Measurements from ENCODE around the gene TAS2R13.

TAS2R13 gene

GRCh38 chr12:10909462-10909861 lies at the start of gene TAS2R13:
TAS2R13 (minus strand) TSS chr12:10909562; CDS start chr12:10909298, 264 bp downstream.
- no peak for DNase-seq

- DNase-seq, result no peak
These were observed 48.4 kb upstream of the TAS2R13 start for GRCh38 chr12:10957741-10958140.

GRCh38 chr12:10956085-10956484 lies 46.7 kb upstream of the TAS2R13 start:
- DNase-seq, result no peak

DNA sequence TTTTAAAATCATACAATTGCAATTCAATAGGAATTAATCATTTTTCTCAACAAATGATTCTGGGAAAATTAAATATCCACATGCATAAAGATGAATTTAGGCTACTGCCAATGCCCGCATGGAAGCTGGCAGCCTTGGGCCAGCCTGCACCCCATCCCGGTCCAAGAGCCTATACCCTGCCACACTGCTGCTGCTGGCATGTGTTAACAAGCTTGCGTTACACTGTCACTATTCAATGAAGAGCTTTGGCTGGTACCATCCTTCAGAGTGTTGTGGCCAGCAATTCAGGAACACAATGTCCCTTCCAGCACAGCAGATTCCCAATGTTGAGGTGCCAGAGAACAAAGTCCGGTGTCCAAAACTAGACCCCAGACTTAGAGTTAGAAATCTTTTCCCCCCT lies 43.3 kb upstream of the TAS2R13 start:
- no peak for DNase-seq

GRCh38 chr12:10943167-10943566 lies 33.8 kb upstream of the TAS2R13 start:
- DNase-seq, result no peak

DNA sequence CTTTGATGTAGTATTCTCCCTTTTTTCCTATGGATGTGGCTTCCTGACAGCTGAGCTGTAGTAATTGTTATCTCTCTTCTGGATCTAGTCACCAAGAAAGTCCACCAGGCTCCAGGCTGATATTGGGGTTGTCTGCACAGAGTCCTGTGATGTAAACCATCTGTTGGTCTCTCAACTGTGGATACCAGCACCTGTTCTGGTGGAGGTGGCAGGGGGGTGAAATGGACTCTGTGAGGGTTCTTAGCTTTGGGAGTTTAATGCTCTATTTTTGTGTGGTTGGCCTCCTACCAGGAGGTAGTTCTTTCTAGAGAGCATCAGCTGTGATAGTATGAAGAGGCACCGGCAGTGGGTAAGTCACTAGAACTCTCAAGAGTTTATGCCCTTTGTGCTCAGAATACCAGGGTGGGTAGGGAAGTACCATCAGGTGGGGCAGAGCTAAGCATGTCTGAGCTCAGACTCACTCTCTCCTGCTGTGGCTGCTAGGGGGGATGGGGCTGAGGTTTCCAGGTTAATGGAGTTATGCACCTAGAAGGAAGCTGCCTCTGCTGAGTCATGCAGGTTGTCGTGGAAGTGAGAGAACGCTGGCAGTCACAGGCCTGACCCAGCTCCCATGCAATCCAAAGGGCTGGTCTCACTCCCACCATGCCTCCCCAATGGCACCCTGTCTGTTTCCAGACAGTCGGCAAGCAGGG lies 32.7 kb upstream of the TAS2R13 start:
- DNase-seq, result no peak

GRCh38 chr12:10941369-10941768 lies 32.0 kb upstream of the TAS2R13 start:
- no peak for DNase-seq

- DNase-seq, result no peak
These were observed 31.0 kb upstream of the TAS2R13 start for GRCh38 chr12:10940389-10940788.

DNA sequence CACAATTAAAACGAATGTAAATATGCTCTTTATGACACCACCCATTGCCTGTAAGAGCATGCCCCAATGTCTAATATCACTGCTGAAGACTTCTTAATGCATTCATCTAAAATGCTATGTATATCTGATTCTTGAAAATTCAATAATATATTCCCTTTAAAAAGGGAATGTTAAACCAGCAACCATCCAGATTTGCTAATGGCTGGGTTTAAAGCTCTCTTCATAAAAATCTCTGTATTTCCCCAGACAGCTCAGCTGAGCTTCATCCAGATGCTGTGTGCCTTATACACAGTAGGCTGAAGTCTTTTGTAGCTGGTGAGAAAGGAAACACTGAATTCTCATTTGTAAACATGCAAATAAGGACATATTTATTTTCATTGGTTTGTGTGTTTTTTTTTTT lies 29.8 kb upstream of the TAS2R13 start, which contains the start of gene TAS2R14:
Gene TAS2R14, minus strand, starts transcription at position 101 of the 400 bp plus-strand sequence. Its CDS starts 56 bp downstream, at position 45.
- no peak for DNase-seq

DNA sequence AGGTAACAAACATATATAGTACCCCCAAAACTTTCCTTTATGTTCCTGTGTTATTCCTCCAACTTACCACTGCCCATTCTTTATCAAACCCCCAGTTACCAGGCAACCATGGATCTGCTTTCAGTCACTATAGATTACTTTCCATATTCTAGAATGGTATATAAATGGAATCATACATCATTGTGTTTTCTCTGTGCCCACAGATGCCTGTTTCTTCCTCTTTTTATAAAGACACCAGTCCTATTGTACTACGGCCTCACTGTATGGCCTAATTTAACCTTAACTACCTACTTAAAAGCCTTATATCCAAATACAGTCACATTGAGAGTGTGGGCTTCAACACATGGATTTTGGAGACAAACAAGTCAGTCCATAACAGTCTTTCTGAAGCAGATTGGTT lies 27.1 kb upstream of the TAS2R13 start:
- peak; percentile 2 to 5 for DNase-seq

DNA sequence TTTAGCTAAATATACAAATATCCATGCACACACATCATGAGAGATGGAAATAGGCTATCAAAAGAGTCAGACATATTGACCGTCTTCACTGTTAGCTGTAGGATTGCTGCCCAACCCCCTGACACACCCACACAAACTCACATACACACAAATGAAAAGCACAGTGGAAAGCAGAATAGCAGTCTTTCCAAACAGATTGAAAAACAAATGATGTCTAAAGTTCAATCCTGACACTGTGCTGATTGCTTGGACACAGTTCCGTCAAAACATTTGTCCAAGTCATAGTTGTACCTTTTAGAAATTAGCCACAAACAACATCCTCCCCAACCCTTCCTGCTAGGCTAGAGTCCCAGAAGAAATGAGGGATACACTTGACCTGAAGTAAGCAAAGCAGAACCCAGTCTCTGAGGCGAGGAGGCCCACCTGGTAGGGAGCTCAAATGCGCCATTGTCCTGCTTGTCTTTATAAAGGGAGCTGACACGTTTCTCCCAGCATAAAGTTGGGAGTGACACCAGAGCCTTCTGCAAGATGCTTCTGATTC lies 19.5 kb upstream of the TAS2R13 start, which contains the start of gene PRH2:
Gene PRH2, plus strand, starts transcription at position 491 of the 541 bp plus-strand sequence. Its CDS starts 38 bp downstream, at position 529.
- DNase-seq, result no peak

GRCh38 chr12:10926269-10926668 lies 16.9 kb upstream of the TAS2R13 start:
- DNase-seq, result no peak

- no peak for DNase-seq
These were observed 10.4 kb upstream of the TAS2R13 start for GRCh38 chr12:10919809-10920208.

DNA sequence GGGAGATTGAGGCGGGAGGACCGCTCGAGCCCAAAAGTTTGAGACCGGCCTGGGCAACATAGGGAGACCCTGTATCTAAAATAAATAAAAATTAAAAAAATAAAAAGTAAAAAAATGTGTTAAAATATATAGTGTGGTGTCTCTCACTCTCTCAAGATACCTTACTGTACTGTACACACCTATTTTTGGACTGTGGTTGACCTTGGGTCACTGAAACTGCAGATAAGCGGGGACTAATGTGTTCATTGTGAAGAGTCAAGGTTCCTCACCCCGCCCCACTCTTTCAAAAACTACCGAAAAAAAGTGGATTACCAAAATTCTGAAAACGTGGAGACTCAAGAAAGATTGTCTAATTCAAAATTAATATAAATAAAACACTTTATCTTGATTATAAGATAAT lies 1.0 kb upstream of the TAS2R13 start:
- DNase-seq, result no peak

GRCh38 chr12:10904686-10905085 lies 4.7 kb downstream of the TAS2R13 start:
- DNase-seq, result no peak

DNA sequence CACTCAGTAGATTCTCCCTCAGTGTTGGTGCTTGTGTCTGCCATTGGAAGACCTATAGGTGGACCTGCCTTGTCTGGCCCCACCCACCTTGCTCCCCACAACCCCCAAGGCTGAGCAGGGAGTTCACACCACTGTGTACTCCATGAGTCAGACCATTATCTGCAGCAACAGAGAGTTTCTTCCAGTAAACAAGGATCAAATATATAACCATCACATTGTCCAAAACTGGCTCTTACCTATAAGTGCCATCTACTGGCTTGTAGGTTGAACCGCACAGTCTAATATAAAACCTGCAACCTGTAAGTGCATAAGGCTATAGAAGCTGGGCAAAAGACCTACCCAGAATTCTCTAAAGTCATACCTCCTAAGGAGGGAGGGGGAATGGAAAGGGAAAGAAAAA lies 7.9 kb downstream of the TAS2R13 start:
- peak in 1 of 2 experiments; percentile 8 for DNase-seq

DNA sequence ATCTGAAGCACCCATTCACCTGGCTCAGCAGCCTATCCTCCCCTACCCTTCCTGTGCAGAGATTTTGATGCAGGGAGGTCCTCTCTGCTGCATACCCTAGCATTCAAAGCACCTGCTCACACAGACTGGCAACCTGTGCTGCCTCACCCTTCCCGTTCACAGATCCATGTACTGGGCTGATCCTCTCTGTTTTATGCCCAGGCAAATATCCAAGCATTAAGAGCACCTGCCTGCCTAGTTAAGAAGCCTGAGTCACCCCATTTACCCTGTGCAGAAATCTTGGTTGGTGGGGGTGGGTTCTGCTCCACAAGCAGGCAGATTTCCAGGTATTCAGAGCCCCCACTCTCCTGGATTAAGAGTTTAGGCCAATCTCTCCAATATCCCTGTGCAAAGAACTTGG lies 8.4 kb downstream of the TAS2R13 start:
- DNase-seq, result no peak

DNA sequence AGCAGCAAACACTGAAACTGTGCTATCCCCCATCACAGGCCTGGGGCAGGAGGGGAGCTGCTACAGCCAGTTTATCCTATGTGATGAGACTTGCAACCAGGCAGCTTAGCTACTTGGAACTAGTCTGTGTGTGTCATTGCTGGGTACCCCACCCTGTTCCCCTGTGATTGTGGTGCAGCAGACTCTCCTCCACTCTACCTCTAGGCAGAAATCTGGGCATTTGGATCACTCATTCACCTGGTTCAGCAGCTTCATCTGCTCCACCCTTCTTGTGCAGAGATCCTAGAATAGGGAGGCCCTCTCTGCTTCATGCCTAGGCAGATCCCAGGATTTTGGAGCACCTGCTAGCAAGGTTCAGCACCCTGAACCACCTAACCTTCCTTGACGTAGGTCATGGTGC lies 8.8 kb downstream of the TAS2R13 start:
- no peak for DNase-seq

GRCh38 chr12:10896854-10897253 lies 12.5 kb downstream of the TAS2R13 start:
- DNase-seq, result no peak

GRCh38 chr12:10891937-10892336 lies 17.4 kb downstream of the TAS2R13 start:
- no peak for DNase-seq

DNA sequence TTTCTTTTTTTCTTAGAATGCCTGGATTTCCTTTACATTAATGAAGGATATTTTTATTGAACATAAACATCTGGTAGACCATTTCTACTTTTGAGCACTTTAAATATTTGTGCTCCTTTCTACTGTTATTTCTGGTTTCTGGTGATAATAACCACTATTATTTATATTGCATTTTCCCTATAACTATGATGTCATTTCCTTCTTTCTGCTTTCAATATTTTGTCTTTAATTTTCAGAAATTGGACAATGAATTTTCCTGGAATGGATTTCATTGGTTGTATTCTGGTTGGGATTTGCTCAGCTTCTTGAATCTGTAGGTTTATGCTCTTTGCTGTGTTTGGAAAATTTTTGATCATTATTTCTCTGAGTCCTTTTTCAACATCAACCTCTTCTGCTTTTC lies 20.1 kb downstream of the TAS2R13 start:
- no peak for DNase-seq

GRCh38 chr12:10884086-10884725 lies 25.2 kb downstream of the TAS2R13 start, which contains the start of gene PRH1:
PRH1 (minus strand) TSS chr12:10884255; CDS start chr12:10884217, 38 bp downstream.
- no peak for DNase-seq

- DNase-seq, result no peak
These were observed 36.0 kb downstream of the TAS2R13 start for GRCh38 chr12:10873378-10873777.

DNA sequence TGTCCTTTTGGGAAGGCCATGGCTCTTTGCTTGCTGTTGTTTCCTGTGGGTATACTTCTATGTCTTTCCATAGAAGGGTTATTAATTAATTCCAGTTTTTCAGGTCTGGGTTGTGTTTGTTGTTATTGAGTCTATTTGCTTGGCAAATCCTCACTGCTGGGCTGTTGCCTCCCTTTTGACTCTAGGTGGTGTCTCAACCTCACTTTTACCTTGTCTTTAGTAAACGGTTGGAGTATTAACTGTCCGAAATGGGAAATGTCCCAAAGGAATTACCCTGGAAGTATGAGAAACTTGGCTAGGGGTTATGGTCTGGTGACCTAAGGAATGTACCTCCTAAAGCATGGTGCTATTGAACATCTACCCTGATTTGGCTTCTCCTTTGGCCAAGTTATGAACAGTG lies 42.0 kb downstream of the TAS2R13 start:
- DNase-seq, result no peak
